Mesangial cell (primary cell): ENCODE measurements around the gene STAB1. TPM values are rescaled to one million over a fixed set of nuclear protein-coding genes. Genes with fewer than 3 reads are reported as not detected.

Experiments
- total RNA-seq: library from RNA; depleted of rRNA; stranded (reverse); fragments of >200 nt; gene quantifications from 2 replicates; pipeline ENCODE4 v1.2.3, GENCODE V29; 2015

Gene STAB1
- 0.13 and 0.33 TPM in 2 replicates for total RNA-seq

DNA sequence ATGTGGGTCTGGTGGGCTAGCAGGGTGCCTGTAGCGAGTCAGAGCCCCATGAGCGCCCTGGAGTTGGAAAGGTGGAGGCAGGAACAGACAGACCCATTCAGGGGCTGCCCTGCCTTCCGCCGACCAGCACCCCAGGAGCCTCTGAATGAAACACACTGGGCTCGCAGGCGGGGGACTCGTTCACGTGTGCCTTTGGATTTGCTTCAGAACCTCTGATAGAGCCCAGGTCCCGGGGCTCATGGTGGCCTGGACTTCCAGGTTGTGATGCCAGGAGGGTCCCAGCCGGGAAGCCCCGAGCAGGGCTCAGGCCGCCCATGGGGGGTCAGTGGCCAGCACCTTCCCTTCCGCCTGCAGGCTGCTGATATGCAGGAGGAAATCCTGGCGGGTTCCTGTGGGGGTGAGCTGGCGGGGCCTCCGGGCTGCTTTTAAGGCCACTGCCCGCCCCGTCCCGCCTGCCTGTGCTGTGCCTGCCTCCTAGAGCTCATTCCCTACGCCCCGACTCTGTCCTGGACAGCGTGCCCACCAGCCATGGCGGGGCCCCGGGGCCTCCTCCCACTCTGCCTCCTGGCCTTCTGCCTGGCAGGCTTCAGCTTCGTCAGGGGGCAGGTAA lies at the start of gene STAB1:
Gene STAB1 (plus strand): TSS at position 453 of the 610 bp plus-strand sequence. CDS start 76 bp downstream, at position 529.

DNA sequence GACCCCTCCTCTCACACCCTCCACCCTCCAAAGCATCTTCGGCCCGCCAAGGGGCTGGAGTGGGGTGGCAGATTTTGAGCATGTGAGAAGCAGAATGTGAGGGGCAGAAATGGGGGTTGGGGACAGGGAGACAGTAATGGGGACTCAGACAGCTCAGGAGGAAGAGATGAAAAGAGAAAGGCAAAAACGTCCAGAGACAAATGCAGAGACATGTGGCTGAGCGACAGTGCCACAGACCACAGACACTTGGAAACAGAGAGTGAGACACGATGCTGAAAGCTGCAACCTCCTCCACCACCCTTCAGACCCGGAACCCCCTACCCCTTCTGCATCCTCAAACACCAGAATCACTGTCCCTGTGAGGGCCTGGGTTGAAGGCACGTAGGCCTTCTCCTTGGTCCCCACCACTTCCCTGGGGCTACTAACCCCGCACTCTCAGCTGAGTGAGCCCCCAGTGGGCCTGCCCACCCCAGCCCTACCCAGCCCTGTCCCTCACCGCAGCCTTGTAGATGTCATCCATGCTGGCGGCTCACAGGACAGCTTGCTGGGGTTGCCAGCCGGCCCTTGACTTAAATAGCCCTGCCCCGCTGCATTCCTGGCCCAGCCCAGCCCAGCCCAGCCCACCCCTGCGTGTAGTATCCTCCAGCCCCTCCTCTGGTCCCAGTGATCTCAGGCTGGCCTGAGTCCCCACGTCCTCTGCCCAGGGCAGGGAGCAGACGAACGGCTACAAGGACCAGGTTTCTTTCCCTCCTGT lies 41.5 kb upstream of the STAB1 start, which contains the start of gene TNNC1:
Gene TNNC1 (minus strand): TSS at position 546 of the 754 bp plus-strand sequence. CDS start 26 bp downstream, at position 520.

DNA sequence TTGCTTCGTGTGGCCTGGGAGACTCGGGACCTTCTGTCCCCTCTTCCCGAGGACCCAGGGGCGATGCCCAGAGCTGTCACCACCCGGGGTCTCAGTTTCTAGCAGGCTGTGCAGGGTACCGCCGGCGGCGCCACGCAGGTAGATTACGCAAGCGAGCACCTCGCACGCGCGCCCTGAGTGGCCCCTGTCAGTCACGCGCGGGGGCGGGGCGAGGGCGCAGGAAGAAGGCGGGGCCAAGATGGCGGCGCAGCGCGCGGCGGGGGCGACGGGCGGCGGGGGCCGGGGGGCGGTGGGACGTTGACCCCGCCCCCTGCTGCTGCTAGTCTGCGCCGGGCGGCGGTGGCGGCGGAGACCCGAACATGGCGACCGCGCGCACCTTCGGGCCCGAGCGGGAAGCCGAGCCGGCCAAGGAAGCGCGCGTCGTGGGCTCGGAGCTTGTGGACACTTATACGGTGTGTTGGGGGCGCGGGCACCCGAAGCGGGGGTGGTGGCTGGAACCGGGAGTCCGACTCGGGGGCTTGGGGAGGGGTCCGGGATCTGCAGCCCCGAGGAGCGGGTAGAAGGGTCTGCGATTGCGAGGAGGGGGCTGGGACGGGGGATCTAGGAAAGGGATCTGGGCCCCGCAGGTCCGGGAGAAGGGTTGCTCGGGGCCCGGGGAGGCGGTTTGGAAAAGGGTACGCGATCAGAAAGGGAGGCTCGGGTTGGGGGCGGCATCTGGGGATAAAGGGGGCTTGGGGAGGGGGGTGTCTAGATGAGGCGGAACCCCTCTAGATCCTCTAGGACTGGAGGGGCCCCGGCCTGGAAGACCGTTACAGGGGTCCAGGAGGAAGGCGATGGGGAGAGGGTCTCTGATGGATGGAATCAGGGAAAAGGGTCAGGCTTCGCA lies 39.6 kb upstream of the STAB1 start, which contains the start of gene NISCH:
Gene NISCH (plus strand): TSS at position 322 of the 886 bp plus-strand sequence. CDS start 38 bp downstream, at position 360.

GRCh38 chr3:52533623-52534280 lies 38.6 kb downstream of the STAB1 start, which contains the start of gene NT5DC2:
TSS of gene NT5DC2 (minus strand) at chr3:52533857. CDS start at chr3:52533737, 120 bp downstream.

DNA sequence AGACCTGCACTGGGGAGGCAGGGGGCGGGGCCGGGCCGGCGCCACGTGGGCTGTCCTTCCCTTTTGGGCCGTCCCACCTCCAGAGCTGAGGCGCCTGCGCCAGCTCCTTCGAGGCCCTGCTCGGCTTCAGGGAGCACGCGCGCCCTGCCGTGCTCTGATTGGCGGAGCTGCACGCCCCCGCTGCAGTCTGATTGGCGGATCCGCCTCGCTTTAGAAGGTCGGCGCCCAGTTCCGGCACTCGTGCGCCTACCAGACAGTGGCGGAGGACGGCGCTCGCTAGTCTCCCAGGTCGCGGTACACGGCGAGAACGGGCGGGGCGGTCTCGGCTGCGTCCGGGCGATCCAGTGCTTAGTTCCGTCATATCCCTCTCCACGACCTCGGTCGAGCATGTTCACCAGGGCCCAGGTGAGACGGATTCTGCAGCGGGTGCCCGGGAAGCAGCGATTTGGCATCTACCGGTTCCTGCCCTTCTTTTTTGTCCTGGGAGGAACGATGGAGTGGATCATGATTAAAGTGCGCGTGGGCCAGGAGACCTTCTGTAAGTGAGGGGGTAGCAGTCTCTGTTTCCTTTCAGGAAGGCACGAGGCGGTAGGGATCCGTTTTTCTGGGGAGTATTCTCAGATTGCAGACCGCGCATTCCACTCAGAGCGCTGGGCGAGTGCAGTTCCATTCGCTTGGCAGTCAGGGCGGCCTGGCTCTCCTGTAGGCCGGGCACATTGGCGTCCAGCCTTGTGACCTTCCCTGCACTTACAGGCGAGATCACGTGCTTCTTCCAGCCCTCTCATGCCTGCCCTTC lies 41.4 kb downstream of the STAB1 start, which contains the start of gene UQCC5:
Gene UQCC5 (plus strand): TSS at position 237 of the 796 bp plus-strand sequence. CDS start 151 bp downstream, at position 388.

Other genes with a start within 250 kb of the STAB1 start
- gene PPM1M, start 249.6 kb upstream of the STAB1 start, total RNA-seq = 9.5 and 19.3 TPM in 2 replicates
- gene WDR82, start 216.7 kb upstream of the STAB1 start, total RNA-seq = 44.3 and 47.2 TPM in 2 replicates
- 10.6 and 14.8 TPM in 2 replicates for gene GLYCTK, start 207.5 kb upstream of the STAB1 start, total RNA-seq
- gene DNAH1, start 179.0 kb upstream of the STAB1 start, total RNA-seq = 0.16 and 2.0 TPM in 2 replicates
- 91.4 and 99.9 TPM in 2 replicates for gene BAP1, start 85.3 kb upstream of the STAB1 start, total RNA-seq
- gene PHF7, start 84.7 kb upstream of the STAB1 start, total RNA-seq = 3.2 and 3.9 TPM in 2 replicates
- gene SEMA3G, start 50.2 kb upstream of the STAB1 start, total RNA-seq = 0.25 TPM in 1 of 2 replicates, not detected in the other
- gene TNNC1, start 41.3 kb upstream of the STAB1 start, total RNA-seq = 0.49 and 3.0 TPM in 2 replicates
- 30.3 and 79.9 TPM in 2 replicates for gene NISCH, start 39.7 kb upstream of the STAB1 start, total RNA-seq
- 162 and 351 TPM in 2 replicates for gene NT5DC2, start 38.5 kb downstream of the STAB1 start, total RNA-seq
- 1.3 and 2.0 TPM in 2 replicates for gene UQCC5, start 41.3 kb downstream of the STAB1 start, total RNA-seq
- gene PBRM1, start 190.6 kb downstream of the STAB1 start, total RNA-seq = 40.6 and 64.9 TPM in 2 replicates
- gene GNL3, start 190.7 kb downstream of the STAB1 start, total RNA-seq = 31.2 and 48.9 TPM in 2 replicates
- gene GLT8D1, start 210.5 kb downstream of the STAB1 start, total RNA-seq = 56.9 and 76.3 TPM in 2 replicates
- gene SPCS1, start 210.8 kb downstream of the STAB1 start, total RNA-seq = 144 and 166 TPM in 2 replicates